Activated B cell treated with CpG ODN at 0.5 μM for 24 hours (primary cell): ENCODE measurements around the gene PTRHD1. TPM values are rescaled to one million over a fixed set of nuclear protein-coding genes. Genes with fewer than 3 reads are reported as not detected.

Experiments used
- ATAC-seq: fragments of 200-7000 bp; cut with Tn5 transposase; one replicate; pipeline ENCODE4 v1.10.0; 2021; ENCODE audit warnings: low read depth, mild to moderate bottlenecking, moderate library complexity
- CTCF ChIA-PET: fragments of 350-600 bp; sonication (Branson Sonifier 250); formaldehyde crosslinking; loops from one replicate; lab custom pipeline; 2021; ENCODE audit warnings: antibody characterized with exemption; lab: Charles Lee
- POLR2A ChIA-PET: fragments of 350-600 bp; sonication (Branson Sonifier 250); formaldehyde crosslinking; loops from one replicate; lab custom pipeline; 2021; ENCODE audit warnings: antibody characterized with exemption; lab: Charles Lee
- DNase-seq: peaks from one replicate; pipeline ENCODE4 v3.0.0; 2022
- H3K27ac Mint-ChIP-seq: one replicate; pipeline ENCODE4 v1.8.0; 2020; ENCODE audit warnings: mixed read lengths
- H3K27me3 Mint-ChIP-seq: one replicate; pipeline ENCODE4 v1.8.0; 2021; ENCODE audit warnings: mixed read lengths
- H3K36me3 Mint-ChIP-seq: one replicate; pipeline ENCODE4 v1.8.0; 2021; ENCODE audit warnings: low read depth, mixed read lengths
- H3K4me1 Mint-ChIP-seq: one replicate; pipeline ENCODE4 v1.8.0; 2021; ENCODE audit warnings: mixed read lengths
- H3K4me3 Mint-ChIP-seq: one replicate; pipeline ENCODE4 v1.8.0; 2020; ENCODE audit warnings: mild to moderate bottlenecking, mixed read lengths
- H3K9me3 Mint-ChIP-seq: one replicate; pipeline ENCODE4 v1.8.0; 2020; ENCODE audit warnings: mixed read lengths
- CTCF ChIP-seq: fragments of 200-600 bp; IDR thresholded peaks from one replicate; pipeline ENCODE4 v1.8.0; 2022; ENCODE audit warnings: antibody characterized with exemption, mild to moderate bottlenecking
- intact Hi-C: fragments of 100-400 bp; cut with micrococcal nuclease; formaldehyde crosslinking; loops from one replicate; pipeline ENCODE4 v1.15.1; 2024
- total RNA-seq: library from RNA; stranded (reverse); gene quantifications from 2 replicates; pipeline ENCODE4 v1.2.3, GENCODE V29; 2022

The PTRHD1 gene
- total RNA-seq, 1 donor from 2014 or later, result 41.1 TPM

GRCh38 chr2:24785671-24786321, 7.4 kb downstream of the PTRHD1 start:
- no peak for TF ChIP-seq CTCF
- Mint-ChIP-seq H3K4me1 (peaks cover 25% of the 10 kb centered on the region), H3K4me3 (peak overlapping the region; percentile 62), H3K9me3 (no peaks in the 10 kb centered on the region), H3K27me3 (peaks cover 6% of the 10 kb centered on the region), H3K36me3 (peaks cover 15% of the 10 kb centered on the region), H3K27ac (peak overlapping the region; percentile 90)
- ATAC-seq (peak; percentile 95), DNase-seq (peak; percentile 47)
- intact Hi-C loops, result loop anchor here (1.0 to 2.0 kb wide), 2 partner anchors 8 to 209 kb away; partner anchors contain the start of genes CENPO and PTRHD1
- CTCF ChIA-PET, result interaction anchor here (0.7 to 1.3 kb wide), 3 partner anchors 363 to 377 kb away, joined by 3 to 4 read pairs (median 3); no protein-coding TSS in a partner anchor
- POLR2A ChIA-PET, result interaction anchor here (0.5 to 1.2 kb wide), 5 partner anchors 20 to 376 kb away, joined by 3 to 8 read pairs (median 3); partner anchors contain the start of gene NCOA1

- ChIA-PET CTCF (no interaction called here), POLR2A (no interaction called here)
- no peak overlapping the region for H3K4me3 Mint-ChIP-seq
- TF ChIP-seq CTCF, result no peak
- H3K9me3 Mint-ChIP-seq, result peaks cover 3% of the 10 kb centered on the region
- no peak for DNase-seq
- ATAC-seq, result no peak
- H3K36me3 Mint-ChIP-seq, result no peaks in the 10 kb centered on the region
- intact Hi-C loops, result loop anchor here (2.0 kb wide), 1 partner anchor 207 kb away; no protein-coding TSS in a partner anchor
- H3K4me1 Mint-ChIP-seq, result peaks cover 25% of the 10 kb centered on the region
- H3K27ac Mint-ChIP-seq, result no peak overlapping the region
- peaks cover 9% of the 10 kb centered on the region for H3K27me3 Mint-ChIP-seq
These were observed 9.6 kb downstream of the PTRHD1 start for GRCh38 chr2:24783641-24784040.

- Mint-ChIP-seq H3K27me3 (peaks cover 9% of the 10 kb centered on the region), H3K9me3 (peaks cover 3% of the 10 kb centered on the region), H3K27ac (no peak overlapping the region), H3K4me3 (no peak overlapping the region), H3K4me1 (no peaks in the 10 kb centered on the region), H3K36me3 (no peaks in the 10 kb centered on the region)
- DNase-seq, result no peak
- TF ChIP-seq CTCF, result no peak
- intact Hi-C loops, result no loop called here
- no peak for ATAC-seq
- ChIA-PET POLR2A (interaction anchor here (0.5 kb wide), 1 partner anchor 41 kb away, joined by 3 read pairs; no protein-coding TSS in a partner anchor), CTCF (no interaction called here)
These were observed 14.1 kb downstream of the PTRHD1 start for GRCh38 chr2:24779116-24779515.

GRCh38 chr2:24774373-24774772, 18.8 kb downstream of the PTRHD1 start:
- Mint-ChIP-seq H3K27me3 (no peaks in the 10 kb centered on the region), H3K9me3 (no peaks in the 10 kb centered on the region), H3K36me3 (peaks cover 12% of the 10 kb centered on the region), H3K27ac (no peak overlapping the region), H3K4me1 (no peaks in the 10 kb centered on the region), H3K4me3 (no peak overlapping the region)
- ChIA-PET POLR2A (no interaction called here), CTCF (no interaction called here)
- intact Hi-C loops, result no loop called here
- ATAC-seq (no peak), DNase-seq (no peak)
- TF ChIP-seq CTCF, result no peak

GRCh38 chr2:24771764-24772586, 21.2 kb downstream of the PTRHD1 start:
- ChIA-PET CTCF (no interaction called here), POLR2A (no interaction called here)
- Mint-ChIP-seq H3K4me3 (no peak overlapping the region), H3K36me3 (peaks cover 28% of the 10 kb centered on the region), H3K27me3 (no peaks in the 10 kb centered on the region), H3K9me3 (no peaks in the 10 kb centered on the region), H3K4me1 (no peaks in the 10 kb centered on the region), H3K27ac (no peak overlapping the region)
- intact Hi-C loops, result no loop called here
- TF ChIP-seq CTCF, result no peak
- no peak for DNase-seq
- no peak for ATAC-seq
